Measurements from ENCODE around the gene ATP6V1D. TPM values are rescaled to one million over a fixed set of nuclear protein-coding genes. Genes with fewer than 3 reads are reported as not detected.

ATP6V1D gene
- total RNA-seq, 1 donor from 2014 or later, result 105 TPM

DNA sequence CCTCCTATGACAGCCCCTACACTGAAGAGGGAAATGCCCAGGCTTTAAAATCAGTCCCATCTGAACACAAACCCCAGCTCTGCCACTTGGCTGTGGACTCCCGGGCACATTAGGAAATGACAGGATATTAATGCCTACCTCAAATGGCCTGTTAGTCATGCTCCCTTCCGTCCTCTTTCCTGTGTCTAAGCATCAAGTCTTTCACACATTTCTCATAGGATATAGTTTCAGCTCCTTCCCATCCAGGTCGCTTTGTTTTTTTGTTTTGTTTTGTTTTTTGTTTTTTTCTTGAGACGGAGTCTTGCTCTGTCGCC is 36.2 kb upstream of the ATP6V1D start:
- no peaks in the 10 kb centered on the region for H3K79me2 ChIP-seq (ENCODE audit: insufficient read depth, low read length)
- H3K9me3 ChIP-seq (ENCODE audit: insufficient read depth, low read depth, low read length), result no peaks in the 10 kb centered on the region
- no peak overlapping the region for H3K4me2 ChIP-seq (ENCODE audit: low read length)
- Mint-ChIP-seq H3K36me3 (ENCODE audit: low read depth, unreplicated experiment) (peaks cover 1% of the 10 kb centered on the region), H3K4me3 (ENCODE audit: unreplicated experiment) (no peak overlapping the region), H3K27me3 (ENCODE audit: low read depth, unreplicated experiment) (peaks cover 21% of the 10 kb centered on the region), H3K9me3 (ENCODE audit: unreplicated experiment) (no peaks in the 10 kb centered on the region), H3K27ac (ENCODE audit: unreplicated experiment) (peak overlapping the region; percentile 53), H3K4me1 (ENCODE audit: low read depth, unreplicated experiment) (peaks cover 9% of the 10 kb centered on the region)
- no peak for DNase-seq (ENCODE audit: low read depth)
- FAIRE-seq, result no peak
- H2AFZ ChIP-seq (ENCODE audit: low read depth, low read length), result no peak overlapping the region
- H3K36me3 ChIP-seq (ENCODE audit: insufficient read depth, low read length), result no peaks in the 10 kb centered on the region
- no peak for TF ChIP-seq EZH2 (IDR thresholded peaks at IDR 0.05; ENCODE audit: insufficient read depth, low read length)
- TF ChIP-seq, protein P1, sequence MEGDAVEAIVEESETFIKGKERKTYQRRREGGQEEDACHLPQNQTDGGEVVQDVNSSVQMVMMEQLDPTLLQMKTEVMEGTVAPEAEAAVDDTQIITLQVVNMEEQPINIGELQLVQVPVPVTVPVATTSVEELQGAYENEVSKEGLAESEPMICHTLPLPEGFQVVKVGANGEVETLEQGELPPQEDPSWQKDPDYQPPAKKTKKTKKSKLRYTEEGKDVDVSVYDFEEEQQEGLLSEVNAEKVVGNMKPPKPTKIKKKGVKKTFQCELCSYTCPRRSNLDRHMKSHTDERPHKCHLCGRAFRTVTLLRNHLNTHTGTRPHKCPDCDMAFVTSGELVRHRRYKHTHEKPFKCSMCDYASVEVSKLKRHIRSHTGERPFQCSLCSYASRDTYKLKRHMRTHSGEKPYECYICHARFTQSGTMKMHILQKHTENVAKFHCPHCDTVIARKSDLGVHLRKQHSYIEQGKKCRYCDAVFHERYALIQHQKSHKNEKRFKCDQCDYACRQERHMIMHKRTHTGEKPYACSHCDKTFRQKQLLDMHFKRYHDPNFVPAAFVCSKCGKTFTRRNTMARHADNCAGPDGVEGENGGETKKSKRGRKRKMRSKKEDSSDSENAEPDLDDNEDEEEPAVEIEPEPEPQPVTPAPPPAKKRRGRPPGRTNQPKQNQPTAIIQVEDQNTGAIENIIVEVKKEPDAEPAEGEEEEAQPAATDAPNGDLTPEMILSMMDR (IDR thresholded peaks at IDR 0.05; ENCODE audit: insufficient read depth, low read depth, low read length), result no peak
- no peak overlapping the region for H3K9ac ChIP-seq (ENCODE audit: low read length)
- no peaks in the 10 kb centered on the region for H3K27me3 ChIP-seq (ENCODE audit: insufficient read depth, low read length)
- H3K27ac ChIP-seq (ENCODE audit: low read depth, low read length), result no peak overlapping the region
- H3K4me1 ChIP-seq (ENCODE audit: insufficient read depth, low read length), result no peaks in the 10 kb centered on the region
- H3K4me3 ChIP-seq (ENCODE audit: insufficient read depth, low read depth, low read length), result no peak overlapping the region
- no peaks in the 10 kb centered on the region for H4K20me1 ChIP-seq (ENCODE audit: insufficient read depth, low read length)

DNA sequence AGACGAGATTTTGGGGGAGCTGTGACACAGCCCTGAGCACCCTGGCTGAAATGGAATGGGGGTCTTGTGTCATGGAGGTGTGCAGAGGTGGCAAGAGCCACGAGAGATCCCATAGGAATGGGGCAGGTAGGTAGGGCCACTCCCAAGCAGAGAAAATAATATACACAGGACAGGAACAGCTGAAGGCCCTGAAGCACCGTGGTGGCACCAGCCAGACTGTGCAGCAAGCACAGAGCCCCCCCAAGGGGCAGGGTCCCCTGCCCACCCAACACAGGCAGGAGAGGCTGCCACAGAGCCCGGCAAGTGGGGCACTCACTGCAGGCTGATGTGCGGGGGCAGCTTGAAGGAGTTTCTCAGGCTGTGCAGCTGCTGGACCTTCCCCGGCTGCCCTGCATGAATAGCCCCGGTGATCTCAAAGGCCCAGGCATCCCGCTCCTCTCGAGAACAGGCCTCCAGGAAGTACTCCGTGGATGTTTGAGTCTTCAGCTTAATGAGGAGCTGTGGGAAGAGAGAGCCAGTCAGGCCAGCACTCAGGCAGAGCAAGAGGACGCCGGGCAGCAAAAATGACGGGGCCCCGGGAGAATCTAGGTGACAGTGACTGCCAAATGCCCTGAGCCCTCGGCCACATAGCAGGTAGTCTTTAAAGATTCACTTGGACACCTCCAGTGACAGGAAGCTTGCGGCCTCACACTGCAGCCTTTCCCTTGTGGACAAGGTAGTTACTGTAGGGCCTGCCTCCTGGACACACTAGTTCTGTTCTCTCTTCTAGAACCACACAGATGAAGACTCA is 35.7 kb upstream of the ATP6V1D start:
- Histone ChIP-seq H4K20me1 (ENCODE audit: insufficient read depth, low read length) (no peaks in the 10 kb centered on the region), H3K27ac (ENCODE audit: low read depth, low read length) (no peak overlapping the region), H3K9ac (ENCODE audit: low read length) (no peak overlapping the region), H3K4me1 (ENCODE audit: insufficient read depth, low read length) (no peaks in the 10 kb centered on the region), H2AFZ (ENCODE audit: low read depth, low read length) (no peak overlapping the region), H3K36me3 (ENCODE audit: insufficient read depth, low read length) (no peaks in the 10 kb centered on the region), H3K4me3 (ENCODE audit: insufficient read depth, low read depth, low read length) (no peak overlapping the region), H3K27me3 (ENCODE audit: insufficient read depth, low read length) (no peaks in the 10 kb centered on the region), H3K9me3 (ENCODE audit: insufficient read depth, low read depth, low read length) (no peaks in the 10 kb centered on the region), H3K4me2 (ENCODE audit: low read length) (no peak overlapping the region), H3K79me2 (ENCODE audit: insufficient read depth, low read length) (no peaks in the 10 kb centered on the region)
- peaks cover 9% of the 10 kb centered on the region for H3K4me1 Mint-ChIP-seq (ENCODE audit: low read depth, unreplicated experiment)
- no peak for DNase-seq (ENCODE audit: low read depth)
- TF ChIP-seq, protein P1 (IDR thresholded peaks at IDR 0.05; ENCODE audit: insufficient read depth, low read depth, low read length), result no peak
- TF ChIP-seq EZH2 (IDR thresholded peaks at IDR 0.05; ENCODE audit: insufficient read depth, low read length), result no peak
- H3K27me3 Mint-ChIP-seq (ENCODE audit: low read depth, unreplicated experiment), result peaks cover 20% of the 10 kb centered on the region
- no peak overlapping the region for H3K4me3 Mint-ChIP-seq (ENCODE audit: unreplicated experiment)
- H3K9me3 Mint-ChIP-seq (ENCODE audit: unreplicated experiment), result no peaks in the 10 kb centered on the region
- peak overlapping the region; percentile 53 for H3K27ac Mint-ChIP-seq (ENCODE audit: unreplicated experiment)
- FAIRE-seq, result no peak
- H3K36me3 Mint-ChIP-seq (ENCODE audit: low read depth, unreplicated experiment), result peaks cover 1% of the 10 kb centered on the region

DNA sequence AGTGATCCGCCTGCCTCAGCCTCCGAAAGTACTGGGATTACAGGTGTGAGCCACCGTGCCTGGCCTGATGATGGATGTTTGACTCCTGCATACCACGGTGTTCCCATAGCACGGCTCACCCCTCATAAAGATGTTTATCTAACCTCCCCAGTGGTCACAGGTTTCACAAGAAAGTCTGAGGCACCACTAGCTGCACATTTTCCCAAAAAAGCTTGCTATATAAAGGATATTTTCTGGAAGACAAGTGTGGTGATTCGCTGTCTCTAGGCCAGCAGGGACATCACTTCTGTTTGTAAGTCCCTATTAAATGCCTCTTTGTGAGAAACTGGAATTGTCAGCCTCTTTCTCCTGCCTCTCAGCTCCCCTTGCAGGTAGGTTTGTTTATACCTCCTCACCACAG is 34.1 kb upstream of the ATP6V1D start:
- Histone ChIP-seq H3K4me3 (ENCODE audit: insufficient read depth, low read depth, low read length) (no peak overlapping the region), H3K79me2 (ENCODE audit: insufficient read depth, low read length) (no peaks in the 10 kb centered on the region), H3K4me1 (ENCODE audit: insufficient read depth, low read length) (no peaks in the 10 kb centered on the region), H3K4me2 (ENCODE audit: low read length) (no peak overlapping the region), H3K27me3 (ENCODE audit: insufficient read depth, low read length) (no peaks in the 10 kb centered on the region), H2AFZ (ENCODE audit: low read depth, low read length) (no peak overlapping the region), H3K36me3 (ENCODE audit: insufficient read depth, low read length) (no peaks in the 10 kb centered on the region), H3K9ac (ENCODE audit: low read length) (no peak overlapping the region), H3K27ac (ENCODE audit: low read depth, low read length) (no peak overlapping the region), H3K9me3 (ENCODE audit: insufficient read depth, low read depth, low read length) (no peaks in the 10 kb centered on the region), H4K20me1 (ENCODE audit: insufficient read depth, low read length) (no peaks in the 10 kb centered on the region)
- DNase-seq (ENCODE audit: low read depth), result no peak
- Mint-ChIP-seq H3K27ac (ENCODE audit: unreplicated experiment) (no peak overlapping the region), H3K9me3 (ENCODE audit: unreplicated experiment) (no peaks in the 10 kb centered on the region), H3K27me3 (ENCODE audit: low read depth, unreplicated experiment) (peaks cover 8% of the 10 kb centered on the region), H3K4me1 (ENCODE audit: low read depth, unreplicated experiment) (peaks cover 9% of the 10 kb centered on the region), H3K36me3 (ENCODE audit: low read depth, unreplicated experiment) (peaks cover 3% of the 10 kb centered on the region), H3K4me3 (ENCODE audit: unreplicated experiment) (no peak overlapping the region)
- no peak for FAIRE-seq
- no peak for TF ChIP-seq EZH2 (IDR thresholded peaks at IDR 0.05; ENCODE audit: insufficient read depth, low read length)
- TF ChIP-seq, protein P1 (IDR thresholded peaks at IDR 0.05; ENCODE audit: insufficient read depth, low read depth, low read length), result no peak
